IPS DF 4.7 (cell line): Measurements from ENCODE around the gene GPS1.

Experiments
- DNase-seq: peaks from one replicate; pipeline ENCODE4 v3.0.0-alpha.2; 2013; ENCODE audit warnings: low spot score; ENCODE audit errors: extremely low read depth

GPS1 gene

DNA sequence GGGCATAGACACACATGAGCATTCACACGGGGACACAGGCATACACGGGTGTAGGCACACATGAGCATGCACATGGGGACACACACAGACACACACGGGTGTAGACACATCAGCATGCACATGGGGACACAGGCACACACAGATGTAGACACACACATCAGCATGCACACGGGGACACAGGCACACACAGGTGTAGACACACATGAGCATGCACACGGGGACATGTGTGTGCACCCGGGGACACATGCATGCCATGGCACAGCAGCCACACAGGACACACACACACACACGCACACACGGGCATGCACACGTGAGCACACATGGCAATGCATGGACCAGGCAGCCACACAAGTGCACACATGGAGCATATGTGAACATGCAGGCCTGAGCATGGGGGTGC, 9.0 kb upstream of the GPS1 start:
- no peak for DNase-seq

DNA sequence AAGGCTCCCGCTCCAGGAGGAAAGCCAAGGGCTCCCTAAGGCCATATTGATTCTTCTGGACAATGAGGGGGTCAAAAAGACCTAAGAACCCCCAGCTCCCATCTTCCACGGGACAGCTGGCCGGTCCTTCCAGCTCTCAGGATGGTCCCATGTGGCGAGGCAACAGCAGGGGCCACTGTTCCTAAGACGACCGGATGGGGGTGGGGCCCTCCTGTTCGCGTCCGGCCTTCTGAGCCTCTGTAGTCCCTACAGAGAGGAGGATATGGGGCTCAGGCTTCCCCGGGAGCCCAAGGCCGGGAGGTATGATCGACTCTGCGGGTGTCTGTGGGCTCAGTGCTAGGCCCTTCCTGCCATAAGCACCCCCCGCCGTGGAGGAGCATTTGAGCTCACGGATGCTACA, 8.2 kb upstream of the GPS1 start:
- DNase-seq: no peak

DNA sequence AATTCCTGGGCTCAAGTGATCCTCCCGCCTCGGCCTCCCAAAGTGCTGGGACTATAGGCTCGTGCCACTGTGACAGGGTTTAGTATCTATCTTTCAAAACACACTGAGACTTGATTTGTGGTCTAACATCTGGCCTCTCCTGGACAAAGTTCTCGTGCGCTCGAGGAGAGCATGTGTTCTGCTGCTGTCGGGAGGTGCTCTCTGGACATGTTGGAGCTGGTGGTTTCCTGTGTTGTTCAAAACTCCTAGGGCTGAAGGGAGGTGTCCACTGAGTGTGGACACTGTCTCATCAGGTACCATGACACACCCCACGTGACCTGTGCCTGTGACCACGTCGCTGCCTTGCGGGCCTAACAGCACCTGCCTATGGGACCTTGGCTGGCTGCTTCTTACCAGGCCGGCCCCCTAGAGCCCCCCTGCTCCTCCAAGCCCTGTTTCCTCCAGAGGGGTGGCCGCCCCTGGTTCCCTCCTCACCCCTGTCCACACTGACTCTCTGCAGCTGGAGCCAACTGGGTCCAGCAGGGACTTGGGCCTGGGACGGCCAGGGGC, 5.7 kb upstream of the GPS1 start:
- no peak for DNase-seq

DNA sequence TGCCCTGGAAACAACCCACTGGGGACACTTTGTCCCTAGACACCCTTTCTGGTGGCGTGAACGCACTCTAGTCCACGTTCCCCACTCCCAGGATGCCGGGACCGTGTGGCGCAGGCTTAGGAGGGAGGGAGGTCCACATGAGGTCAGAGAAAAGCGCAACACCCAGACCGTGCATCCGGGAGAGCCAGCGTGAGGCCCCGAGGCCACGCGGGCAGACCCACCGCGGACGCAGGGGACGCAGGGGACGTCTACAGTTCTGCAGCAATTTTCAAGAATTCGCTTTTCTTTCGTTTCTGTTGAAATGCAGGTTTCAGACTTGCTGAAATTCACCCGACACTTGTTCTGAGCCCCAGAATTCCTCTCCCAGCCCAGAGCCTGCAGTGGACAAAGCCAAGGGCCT, 4.8 kb upstream of the GPS1 start:
- no peak for DNase-seq

DNA sequence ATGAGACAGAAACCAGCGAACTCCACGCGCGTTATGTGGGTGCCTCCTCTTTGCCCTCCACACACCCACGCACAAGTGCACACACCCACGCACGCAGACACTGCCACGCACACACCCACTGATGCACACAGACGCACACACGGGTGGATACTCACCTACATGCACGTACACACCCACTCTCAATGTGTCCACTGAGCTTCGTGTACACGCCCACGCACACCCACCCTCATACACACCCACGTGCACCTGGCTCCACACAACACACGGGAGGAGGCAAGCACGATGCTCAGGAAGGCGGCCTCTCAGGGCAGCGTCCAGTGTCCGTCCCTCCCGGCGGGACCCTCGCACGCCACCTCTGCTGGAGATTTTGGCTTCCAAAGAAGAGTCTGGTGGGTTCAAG, 4.3 kb upstream of the GPS1 start:
- DNase-seq: no peak

DNA sequence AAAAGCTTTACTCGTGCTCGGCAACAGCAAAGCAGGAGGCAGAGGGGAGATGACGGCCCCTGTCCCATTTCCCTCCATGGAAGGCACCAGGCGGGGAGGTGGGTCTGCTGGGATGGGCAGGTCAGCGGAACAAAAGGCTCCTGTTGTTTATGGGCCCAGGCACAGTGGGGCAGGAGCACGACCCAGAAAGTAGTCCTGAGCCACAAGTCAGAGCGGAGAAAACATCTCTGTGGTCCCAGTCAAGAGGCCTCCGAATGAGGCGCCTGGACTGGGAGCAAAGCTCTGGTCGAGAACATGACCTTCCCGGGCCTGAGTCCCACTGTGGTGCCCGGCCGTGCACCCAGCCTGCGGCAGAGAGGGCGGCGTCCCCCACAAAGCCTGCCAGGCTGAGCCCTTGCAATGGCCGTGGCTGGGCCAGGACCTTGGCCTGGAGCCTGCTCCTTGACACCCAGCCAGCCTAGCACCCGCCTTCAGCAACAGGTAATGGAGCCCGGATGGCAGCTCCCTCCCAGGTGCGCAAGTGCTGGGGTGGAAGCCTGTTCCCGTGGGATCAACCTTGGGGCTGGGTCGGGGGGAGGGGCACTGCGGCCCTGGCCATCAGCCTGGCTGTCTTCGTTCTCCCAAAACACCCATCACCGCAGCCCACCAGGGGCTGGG, 3.7 kb upstream of the GPS1 start:
- DNase-seq: no peak

DNA sequence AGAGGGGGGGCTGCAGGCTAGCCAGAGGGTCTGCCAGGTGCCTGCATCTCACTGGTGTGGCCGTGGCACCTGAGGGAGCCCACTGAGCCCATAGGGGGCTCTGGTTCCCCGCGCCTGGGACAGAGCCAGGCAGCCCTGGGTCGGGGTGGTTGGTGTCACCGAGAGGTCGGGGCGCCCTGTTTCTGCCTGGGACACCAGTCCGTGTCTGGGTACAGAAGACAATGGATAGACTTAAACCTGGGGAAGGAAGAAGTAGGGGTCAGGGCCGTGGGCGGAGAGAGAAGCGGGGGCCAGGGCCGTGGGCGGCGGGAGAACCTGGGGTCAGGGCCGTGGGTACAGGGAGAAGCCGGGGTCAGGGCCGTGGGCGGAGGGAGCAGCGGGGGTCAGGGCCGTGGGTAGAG, 3.1 kb upstream of the GPS1 start:
- no peak for DNase-seq

DNA sequence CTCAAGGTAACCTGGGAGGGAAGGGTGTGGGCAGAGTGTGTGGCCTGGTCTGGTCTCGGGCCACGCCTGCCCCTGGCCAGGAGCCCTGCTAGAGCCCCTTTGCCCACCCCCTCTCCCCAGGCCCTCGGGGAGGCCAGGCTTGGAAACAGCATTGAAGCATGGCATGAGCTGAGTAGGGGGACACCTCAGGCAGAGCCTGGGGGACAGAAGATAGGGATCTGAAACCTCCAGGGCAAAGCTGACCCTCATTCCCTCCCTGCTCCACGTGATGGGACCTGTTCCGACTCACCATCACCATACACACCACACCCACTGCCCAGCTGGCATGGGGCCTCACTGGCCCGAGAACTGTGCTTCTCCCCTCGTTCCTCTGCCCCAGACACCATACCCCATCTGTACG, 2.6 kb upstream of the GPS1 start:
- DNase-seq: no peak

DNA sequence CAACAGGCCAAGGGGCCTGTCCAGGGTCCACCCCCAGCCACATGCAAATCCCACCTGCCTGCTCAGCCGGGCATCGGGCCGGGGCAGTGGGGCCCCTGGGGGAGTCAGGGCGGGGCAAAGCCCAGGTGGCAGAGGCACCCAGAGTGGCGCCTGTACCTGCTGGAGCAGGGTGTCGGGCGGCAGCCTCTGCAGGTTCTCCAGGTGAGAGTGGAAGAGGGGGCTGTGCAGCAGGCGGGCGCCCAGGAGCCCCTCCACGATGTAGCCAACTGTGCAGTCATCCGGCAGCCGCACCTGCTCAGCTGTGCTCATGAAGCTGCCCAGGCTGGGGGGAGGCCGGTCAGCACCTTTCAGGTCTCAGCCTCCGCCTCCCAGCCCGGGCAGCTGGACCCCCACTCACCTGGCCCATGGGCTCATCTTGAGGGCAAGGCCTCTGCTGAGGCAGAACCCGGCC, 2.2 kb upstream of the GPS1 start:
- DNase-seq: no peak

DNA sequence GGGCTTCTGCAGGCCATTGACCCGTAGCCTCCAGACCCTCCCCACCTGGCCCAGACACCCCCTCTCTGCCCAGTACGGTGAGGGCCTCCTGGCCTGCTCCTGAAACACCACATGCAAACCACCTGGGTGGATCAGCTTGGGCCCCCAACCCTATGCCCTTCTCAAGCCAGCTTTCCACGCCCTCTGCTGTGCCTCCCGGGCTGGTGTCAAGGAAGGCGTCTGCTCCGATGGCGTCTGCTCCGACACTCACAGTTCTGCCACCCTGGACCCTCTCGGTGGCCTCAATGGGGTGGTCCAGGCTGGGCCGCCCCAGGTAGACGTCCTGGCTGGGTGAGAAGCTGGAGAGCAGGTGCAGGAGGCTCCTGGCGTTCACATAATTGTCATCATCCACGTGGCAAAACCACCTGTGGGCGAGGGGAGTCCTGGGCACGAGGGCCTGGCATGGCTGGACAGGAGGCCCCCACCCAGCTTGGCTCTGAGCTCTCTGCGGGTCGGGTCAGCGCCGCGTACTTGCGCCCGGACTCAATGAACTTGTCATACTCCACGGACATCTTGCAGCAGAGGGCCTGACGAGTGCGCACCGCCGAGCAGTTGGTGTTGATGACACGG, 1.4 kb upstream of the GPS1 start:
- no peak for DNase-seq

DNA sequence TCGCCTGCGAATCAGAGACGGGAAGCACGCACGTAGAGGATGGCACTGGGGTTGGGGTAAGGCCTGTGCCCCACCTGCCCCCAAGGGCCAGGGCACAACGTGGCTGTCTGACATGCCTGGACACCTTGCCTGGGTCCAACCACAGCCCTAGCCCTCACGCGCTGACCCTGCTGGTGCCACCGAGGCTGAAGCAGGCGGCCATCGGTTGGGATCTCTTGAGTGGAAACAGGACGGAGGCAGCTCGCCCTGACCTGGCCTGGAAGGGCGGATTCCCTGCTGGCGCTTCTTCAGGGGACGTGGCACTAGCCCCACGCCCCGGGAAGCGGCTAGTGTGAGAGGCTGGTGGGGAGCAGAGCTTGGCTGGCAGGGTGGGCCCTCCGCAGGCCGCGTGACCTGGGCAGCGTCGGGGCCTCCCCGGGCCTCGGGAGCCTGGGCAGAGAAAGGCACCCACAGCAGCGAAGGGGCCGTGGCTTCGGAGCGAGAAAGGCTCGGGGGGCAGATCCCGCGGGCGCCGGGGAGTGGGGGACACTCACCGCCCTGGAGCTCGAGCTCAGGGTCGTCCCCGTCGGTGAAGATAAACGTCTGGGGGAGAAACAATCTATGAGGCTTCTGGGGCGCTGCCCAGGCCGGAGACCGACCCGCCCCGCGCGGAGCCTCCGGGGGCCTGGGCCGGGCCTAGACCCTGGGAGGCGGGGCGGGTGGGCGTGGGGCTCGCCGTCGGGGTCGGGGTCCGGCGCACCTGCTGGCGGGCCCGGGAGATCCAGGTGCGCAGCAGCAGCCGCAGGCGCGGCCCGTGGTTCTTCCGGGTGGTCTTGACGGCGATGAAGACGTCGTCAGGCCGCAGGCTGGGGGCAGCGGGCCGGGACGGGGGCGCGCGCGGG, 697 bp upstream of the GPS1 start:
- DNase-seq: no peak

DNA sequence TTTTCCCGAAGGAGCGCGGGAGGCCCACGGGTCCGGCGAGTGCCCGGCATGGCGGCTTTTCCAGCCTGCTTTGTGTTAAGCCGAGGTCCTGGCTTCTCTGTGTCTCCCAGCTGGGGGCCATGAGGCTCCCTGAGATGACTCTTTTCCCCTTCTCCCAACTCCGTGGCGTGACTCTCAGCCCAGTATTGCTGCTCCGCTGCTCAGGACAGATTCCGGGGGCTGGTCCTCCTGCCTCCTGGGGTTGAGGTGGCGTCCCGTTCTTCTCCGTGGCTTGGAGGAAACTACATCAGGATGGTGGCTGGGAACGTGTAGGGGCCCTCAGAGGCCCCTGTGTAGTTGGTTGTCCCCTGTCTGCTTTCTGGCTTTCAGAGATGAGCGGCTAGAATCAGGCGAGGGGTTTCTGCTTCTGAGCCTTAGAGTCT, 951 bp downstream of the GPS1 start:
- no peak for DNase-seq

DNA sequence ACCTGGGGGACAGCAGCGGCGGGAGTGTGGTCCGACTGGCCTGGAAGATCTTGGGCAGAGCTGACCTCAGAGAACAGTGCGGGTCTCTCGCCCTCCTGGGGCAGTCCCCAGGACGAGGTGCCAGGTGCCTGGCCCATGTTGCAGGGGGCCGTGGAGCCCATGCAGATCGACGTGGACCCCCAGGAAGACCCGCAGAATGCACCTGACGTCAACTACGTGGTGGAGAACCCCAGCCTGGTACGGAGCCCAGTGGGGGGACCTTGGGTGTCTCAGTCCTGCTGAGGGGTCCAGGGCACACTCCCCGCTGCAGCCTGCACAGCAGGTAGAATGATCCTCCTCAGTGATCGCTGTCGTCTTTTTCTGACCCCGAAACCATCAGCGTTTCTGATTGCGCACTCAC, 1.4 kb downstream of the GPS1 start:
- no peak for DNase-seq

DNA sequence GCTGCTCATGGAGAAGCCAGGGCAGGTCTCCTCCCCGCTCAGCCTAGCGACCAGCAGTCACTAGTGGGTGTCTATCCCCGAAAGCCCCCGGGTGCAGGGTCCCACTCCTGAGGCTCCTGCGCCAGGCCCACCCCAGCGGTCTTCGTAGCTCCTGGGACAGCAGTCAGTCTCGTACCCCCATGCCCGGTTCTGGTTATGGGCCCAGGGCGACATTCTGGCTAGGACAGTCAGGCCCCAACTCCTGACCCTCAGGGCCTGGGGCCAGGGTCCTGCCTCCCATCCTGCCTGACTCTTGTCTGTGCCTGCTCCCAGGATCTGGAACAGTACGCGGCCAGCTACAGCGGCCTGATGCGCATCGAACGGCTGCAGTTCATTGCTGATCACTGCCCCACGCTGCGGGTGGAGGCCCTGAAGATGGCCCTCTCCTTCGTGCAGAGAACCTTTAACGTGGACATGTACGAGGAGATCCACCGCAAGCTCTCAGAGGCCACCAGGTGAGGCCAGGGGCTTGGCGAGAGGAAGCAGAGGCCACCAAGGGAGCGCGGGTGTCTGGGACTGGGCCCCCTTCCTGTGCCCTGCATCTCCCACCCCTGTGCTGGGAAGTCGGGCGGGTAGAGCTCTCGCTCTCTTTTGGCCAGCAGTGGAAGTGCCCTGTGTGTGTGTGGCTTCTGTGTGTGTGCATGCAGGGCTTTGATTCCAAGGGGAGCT, 2.0 kb downstream of the GPS1 start:
- DNase-seq: no peak

DNA sequence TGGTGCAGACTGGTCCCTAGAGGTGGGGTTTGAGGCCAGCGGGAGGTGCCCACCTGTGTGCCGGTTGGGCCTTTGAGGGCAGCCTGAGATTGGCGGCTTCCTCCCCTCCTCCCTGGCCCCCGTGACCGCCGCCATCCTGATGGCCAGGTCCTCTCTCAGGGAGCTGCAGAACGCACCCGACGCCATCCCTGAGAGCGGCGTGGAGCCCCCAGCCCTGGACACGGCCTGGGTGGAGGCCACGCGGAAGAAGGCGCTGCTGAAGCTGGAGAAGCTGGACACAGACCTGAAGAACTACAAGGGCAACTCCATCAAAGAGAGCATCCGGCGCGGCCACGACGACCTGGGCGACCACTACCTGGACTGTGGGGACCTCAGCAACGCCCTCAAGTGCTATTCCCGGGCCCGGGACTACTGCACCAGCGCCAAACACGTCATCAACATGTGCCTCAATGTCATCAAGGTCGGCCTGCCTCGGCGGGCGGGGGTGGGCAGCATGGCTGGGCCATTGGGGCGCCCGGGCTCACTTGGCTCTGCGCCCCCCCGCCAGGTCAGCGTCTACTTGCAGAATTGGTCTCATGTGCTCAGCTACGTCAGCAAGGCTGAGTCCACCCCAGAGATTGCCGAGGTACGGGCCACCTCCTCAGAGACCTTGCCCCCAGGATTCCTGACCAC, 2.8 kb downstream of the GPS1 start:
- DNase-seq: no peak

DNA sequence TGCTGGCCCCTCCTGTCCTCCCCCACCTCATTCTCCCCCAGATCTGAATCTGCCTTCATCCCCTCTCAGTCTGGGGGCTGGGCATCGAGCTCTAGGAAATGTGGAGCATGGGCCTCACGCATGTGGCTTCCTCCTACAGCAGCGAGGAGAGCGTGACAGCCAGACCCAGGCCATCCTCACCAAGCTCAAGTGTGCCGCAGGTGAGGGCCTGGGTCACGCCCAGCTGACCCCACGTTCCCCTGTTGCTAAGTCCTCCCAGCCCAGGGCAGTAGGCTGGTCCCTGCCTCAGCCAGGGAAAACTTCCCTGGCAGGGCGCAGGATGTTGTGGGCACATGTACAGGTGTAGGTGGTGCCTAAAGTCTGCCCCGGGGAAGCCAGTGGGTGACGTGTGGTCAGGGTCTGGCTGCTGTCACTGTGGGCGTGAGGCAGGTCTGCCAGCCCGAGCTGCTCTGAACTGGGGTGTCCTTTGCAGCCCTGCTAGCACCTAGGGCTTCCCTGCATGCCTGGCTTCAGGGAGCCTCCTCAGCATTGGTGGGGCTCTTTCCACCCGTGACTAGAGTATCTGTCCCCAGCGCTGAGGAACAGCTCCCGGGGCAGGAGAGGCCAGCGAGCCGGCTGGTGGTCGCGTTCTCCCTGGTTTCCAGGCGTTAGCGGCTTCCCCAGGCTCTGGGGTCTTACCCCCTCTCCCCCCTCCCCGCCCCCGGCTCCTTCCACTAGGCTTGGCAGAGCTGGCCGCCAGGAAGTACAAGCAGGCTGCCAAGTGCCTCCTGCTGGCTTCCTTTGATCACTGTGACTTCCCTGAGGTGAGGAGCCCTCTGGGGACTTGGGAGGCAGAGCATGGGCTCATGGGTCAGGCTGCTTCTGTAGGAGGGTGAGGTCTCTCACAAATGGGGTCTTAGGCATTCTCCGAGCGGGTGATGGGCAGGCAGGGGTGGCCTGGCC, 3.6 kb downstream of the GPS1 start:
- no peak for DNase-seq

DNA sequence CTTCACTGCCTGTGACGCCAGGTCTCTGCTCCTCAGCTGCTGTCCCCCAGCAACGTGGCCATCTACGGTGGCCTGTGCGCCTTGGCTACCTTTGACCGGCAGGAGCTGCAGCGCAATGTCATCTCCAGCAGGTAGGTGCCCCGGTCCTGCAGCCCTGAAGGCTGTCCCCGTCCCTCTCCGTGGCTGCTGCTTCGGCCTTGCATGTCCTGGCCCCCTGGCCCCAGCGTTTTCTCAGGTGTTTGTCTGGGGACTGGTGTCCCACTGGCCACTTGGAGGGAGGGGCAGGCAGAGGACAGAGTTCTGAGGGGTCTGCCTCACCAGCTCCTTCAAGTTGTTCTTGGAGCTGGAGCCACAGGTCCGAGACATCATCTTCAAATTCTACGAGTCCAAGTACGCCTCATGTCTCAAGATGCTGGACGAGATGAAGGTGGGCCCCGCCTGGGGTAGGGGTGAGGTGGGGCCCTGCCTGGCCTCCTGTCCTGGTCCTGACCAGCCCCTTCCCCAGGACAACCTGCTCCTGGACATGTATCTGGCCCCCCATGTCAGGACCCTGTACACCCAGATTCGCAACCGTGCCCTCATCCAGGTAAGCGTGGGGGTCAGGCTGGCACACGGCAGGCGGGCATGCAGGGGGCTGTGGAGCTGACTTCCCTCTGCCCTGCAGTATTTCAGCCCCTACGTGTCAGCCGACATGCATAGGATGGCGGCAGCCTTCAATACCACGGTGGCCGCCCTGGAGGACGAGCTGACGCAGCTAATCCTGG, 4.4 kb downstream of the GPS1 start:
- no peak for DNase-seq

DNA sequence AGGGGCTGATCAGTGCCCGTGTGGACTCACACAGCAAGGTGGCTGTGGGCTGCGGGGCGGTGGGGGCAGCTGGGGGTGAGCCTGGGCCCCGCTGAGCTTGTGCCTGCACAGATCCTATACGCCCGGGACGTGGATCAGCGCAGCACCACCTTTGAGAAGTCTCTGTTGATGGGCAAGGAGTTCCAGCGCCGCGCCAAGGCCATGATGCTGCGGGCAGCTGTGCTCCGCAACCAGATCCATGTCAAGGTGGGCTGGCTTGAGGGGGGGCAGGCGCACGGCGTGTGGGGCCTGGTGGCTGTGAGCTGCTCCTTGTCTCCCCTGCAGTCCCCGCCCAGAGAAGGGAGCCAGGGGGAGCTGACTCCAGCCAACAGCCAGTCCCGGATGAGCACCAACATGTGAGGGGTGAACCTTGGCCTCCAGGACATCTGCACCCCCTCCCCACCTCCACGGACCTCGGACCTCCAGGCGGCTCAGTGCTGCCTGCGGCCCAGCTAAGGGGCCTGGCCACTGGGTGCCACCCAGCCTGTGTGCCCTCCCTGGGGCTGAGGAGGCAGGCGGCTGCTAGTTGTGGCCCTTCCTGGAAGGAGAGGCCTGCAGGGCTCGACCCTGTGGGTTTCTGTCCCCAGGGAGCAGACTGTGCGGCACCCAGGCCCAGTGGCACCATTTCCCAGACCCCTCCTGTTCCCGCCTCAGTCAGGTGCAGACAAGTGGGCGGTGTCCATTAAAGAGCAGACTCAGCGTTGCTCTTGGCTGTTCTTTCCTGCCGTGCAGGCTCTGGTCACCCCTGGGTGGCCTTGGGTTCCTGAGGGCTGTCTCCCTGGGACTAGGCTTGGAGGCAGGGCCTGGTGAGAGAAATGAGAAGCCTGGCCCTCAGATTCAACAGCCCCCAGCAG, 5.3 kb downstream of the GPS1 start:
- DNase-seq: no peak
